Stimulated activated CD8-positive, alpha-beta memory T cell treated with anti-CD3 and anti-CD28 coated beads, Interleukin-2, amount 100 ng/mL, for 1 hour (primary cell): ENCODE data around the gene DLG4.
"Not testable (repeated sequence)": the region's sequence is repeated elsewhere in the genome, so short reads cannot be mapped to it uniquely, and the experiment has no call there.

Experiments
- DNase-seq, 2 donors: peaks; one replicate each; pipeline ENCODE4 v3.0.0-alpha.2; 2020; ENCODE audit warnings: low read depth in 2 of 2

The DLG4 gene

GRCh38 chr17:7184091-7184488, 35.5 kb downstream of the DLG4 start:
- DNase-seq, result no peak

- DNase-seq, result no peak
These were observed 36.1 kb downstream of the DLG4 start for GRCh38 chr17:7183433-7184090.

- not testable (repeated sequence) for DNase-seq
These were observed 37.5 kb downstream of the DLG4 start for GRCh38 chr17:7182101-7182500.

GRCh38 chr17:7179317-7180254, 40.0 kb downstream of the DLG4 start, which contains the start of gene ASGR1:
TSS of gene ASGR1 (minus strand) at chr17:7179370. CDS start at chr17:7178563, 807 bp downstream.
- DNase-seq, result no peak

- DNase-seq, result no peak
These were observed 40.7 kb downstream of the DLG4 start for GRCh38 chr17:7178973-7179316.

GRCh38 chr17:7177954-7178477, 41.6 kb downstream of the DLG4 start:
- DNase-seq, result no peak

- DNase-seq, result peak; percentile 17 to 43
These were observed 42.3 kb downstream of the DLG4 start for GRCh38 chr17:7177191-7177953.

- DNase-seq, result no peak
These were observed 42.8 kb downstream of the DLG4 start for GRCh38 chr17:7176841-7177190.

- no peak for DNase-seq
These were observed 43.4 kb downstream of the DLG4 start for GRCh38 chr17:7176107-7176840.

- no peak for DNase-seq
These were observed 44.3 kb downstream of the DLG4 start for GRCh38 chr17:7175330-7175733.

- no peak for DNase-seq
These were observed 44.9 kb downstream of the DLG4 start for GRCh38 chr17:7174603-7175326.

GRCh38 chr17:7173687-7174602, 45.7 kb downstream of the DLG4 start:
- DNase-seq, result peak in 1 of 2 donors; percentile 26

- DNase-seq, result not testable (repeated sequence)
These were observed 47.0 kb downstream of the DLG4 start for GRCh38 chr17:7172522-7173191.

- DNase-seq, result not testable (repeated sequence)
These were observed 50.1 kb downstream of the DLG4 start for GRCh38 chr17:7169565-7169908.

GRCh38 chr17:7168841-7169564, 50.6 kb downstream of the DLG4 start:
- not testable (repeated sequence) for DNase-seq

- no peak for DNase-seq
These were observed 51.8 kb downstream of the DLG4 start for GRCh38 chr17:7167832-7168231.

GRCh38 chr17:7166873-7167272, 52.8 kb downstream of the DLG4 start:
- no peak for DNase-seq

- not testable (repeated sequence) for DNase-seq
These were observed 60.1 kb downstream of the DLG4 start for GRCh38 chr17:7159571-7159970.
